Pancreas (tissue), 10 donors: Measurements from ENCODE around the gene OR2L3. TPM values are rescaled to one million over a fixed set of nuclear protein-coding genes. Genes with fewer than 3 reads are reported as not detected.

ENCODE experiments used
- ATAC-seq, 4 donors: fragments of 200-7000 bp; cut with Tn5 transposase; one replicate each; pipeline versions ENCODE4 v1.8.0 to v1.9.1; 2020; ENCODE audit warnings: mild to moderate bottlenecking in 4 of 4, moderate library complexity in 4 of 4
- DNase-seq, 6 donors: peaks; one replicate each; pipeline ENCODE4 v3.0.0-alpha.2; 2020
- FAIRE-seq: peaks from 2 replicates; lab custom pipeline; 2012; peaks lifted over from hg19 to GRCh38; lab: Jason Lieb, UNC
- H3K27ac ChIP-seq, 4 donors: fragments of 200-600 bp; sonication (generic); 1 replicate in 3 of 4; 2 replicates in 1 of 4; pipeline versions ENCODE4 v1.5.0 to v1.8.0; 2020
- H3K27me3 ChIP-seq, 4 donors: fragments of 200-600 bp; one replicate each; pipeline ENCODE4 v1.8.0; 2021
- H3K36me3 ChIP-seq, 3 donors: fragments of 200-600 bp; sonication (generic) in 1 of 3; one replicate each; pipeline versions ENCODE4 v1.5.0 to v1.8.0; 2020 to 2021
- H3K4me1 ChIP-seq, 3 donors: fragments of 200-600 bp; one replicate each; pipeline ENCODE4 v1.8.0; 2021
- H3K4me3 ChIP-seq, 4 donors: fragments of 200-600 bp; sonication (generic) in 2 of 4; one replicate each; pipeline versions ENCODE4 v1.5.0 to v1.8.0; 2020 to 2021
- H3K9me3 ChIP-seq, 4 donors: fragments of 200-600 bp; one replicate each; pipeline ENCODE4 v1.8.0; 2021
- CTCF ChIP-seq, 4 donors: fragments of 200-600 bp; sonication (generic) in 3 of 4; IDR thresholded peaks; one replicate each; pipeline versions ENCODE4 v1.5.0 to v1.8.0; 2021; ENCODE audit warnings: antibody characterized with exemption in 4 of 4
- WGBS, 2 donors: extraction: QIAGEN DNeasy Blood & Tissue Kit; methylation state at CpG; one replicate each; pipeline ENCODE4 v1.1.7; 2013; 5-methylcytosine and 5-hydroxymethylcytosine counted together
- intact Hi-C, 3 donors: fragments of 100-400 bp; cut with DNase I; formaldehyde crosslinking; loops; one replicate each; pipeline versions ENCODE4 v1.11.1 to v1.14.2; 2022
- polyA plus RNA-seq, 2 donors: library from polyadenylated mRNA; stranded (reverse); fragments of 200-250 nt; gene quantifications; one replicate each; pipeline ENCODE4 v1.2.3, GENCODE V29; 2013
- total RNA-seq, 6 donors: library from RNA; stranded (reverse); fragmentation: NEBNext Ultra II Directional in 4 of 6; extraction: Animal tissue kit (Norgen Biotek cat#: 25700) in 4 of 6; gene quantifications; one replicate each; pipeline versions ENCODE4 v1.2.1 to v1.2.4, GENCODE V29; 2021 to 2023
- donor health status: healthy with polysubstance abuse.
- donor health status: DM: no; HTN: no; CAD: no; lungs with moderate emphysema.
- donor health status: DM: no; HTN: no; CAD: no.
- donor health status: control.
- donor health status: control.
- donor health status: Bipolar disorder and iron deficiency.
- donor health status: DM: yes; HTN: yes; CAD: no.
- donor health status: DM: no; HTN: no; CAD: no.
- donor health status: DM: no; HTN: no; CAD: no.
- donor health status: DM: yes; HTN: yes; CAD: no.

OR2L3 gene
- total RNA-seq (not detected), polyA plus RNA-seq (not detected)

GRCh38 chr1:248046536-248046935, at the start of gene OR2L3:
Gene OR2L3 (plus strand): TSS chr1:248046836. CDS start chr1:248060682, 13,846 bp downstream.
- FAIRE-seq (no peak), ATAC-seq (no peak), DNase-seq (no peak)
- no peak within 1 kb of the TSS for H3K4me3 ChIP-seq
- intact Hi-C loops: no loop called here
- no peak for TF ChIP-seq CTCF (IDR thresholded peaks at IDR 0.05)
- WGBS, 2 donors: 45 to 58% methylated on average over 2 of the region's 2 CpGs
- no peaks in the 10 kb centered on the region for H3K36me3 ChIP-seq
- H3K27me3 ChIP-seq: no peaks in the 10 kb centered on the region
- no peaks in the 10 kb centered on the region for H3K4me1 ChIP-seq
- no peak within 1 kb of the TSS for H3K27ac ChIP-seq
- no peaks in the 10 kb centered on the region for H3K9me3 ChIP-seq

GRCh38 chr1:247998811-247999210, 47.8 kb upstream of the OR2L3 start:
- 16 to 31% methylated on average over 2 of the region's 2 CpGs for WGBS, 2 donors
- Histone ChIP-seq H3K9me3 (no peaks in the 10 kb centered on the region), H3K27ac (no peak overlapping the region), H3K4me1 (no peaks in the 10 kb centered on the region), H3K4me3 (no peak overlapping the region), H3K36me3 (no peaks in the 10 kb centered on the region), H3K27me3 (no peaks in the 10 kb centered on the region)
- TF ChIP-seq CTCF (IDR thresholded peaks at IDR 0.05): no peak
- intact Hi-C loops: no loop called here
- ATAC-seq (no peak), DNase-seq (no peak), FAIRE-seq (no peak)

- Histone ChIP-seq H3K4me3 (no peak overlapping the region), H3K27ac (no peak overlapping the region), H3K4me1 (no peaks in the 10 kb centered on the region), H3K9me3 (no peaks in the 10 kb centered on the region), H3K36me3 (no peaks in the 10 kb centered on the region), H3K27me3 (no peaks in the 10 kb centered on the region)
- ATAC-seq (no peak), DNase-seq (no peak), FAIRE-seq (no peak)
- intact Hi-C loops: no loop called here
- TF ChIP-seq CTCF (IDR thresholded peaks at IDR 0.05): no peak
- 56 to 78% methylated on average over 1 of the region's 1 CpG for WGBS, 2 donors
These were observed 46.5 kb upstream of the OR2L3 start for GRCh38 chr1:248000169-248000568.

GRCh38 chr1:248007778-248008177, 38.9 kb upstream of the OR2L3 start:
- no peaks in the 10 kb centered on the region for H3K9me3 ChIP-seq
- H3K36me3 ChIP-seq: no peaks in the 10 kb centered on the region
- 24 to 26% methylated on average over 1 of the region's 1 CpG for WGBS, 2 donors
- no peaks in the 10 kb centered on the region for H3K27me3 ChIP-seq
- no peak for DNase-seq
- FAIRE-seq: no peak
- H3K4me1 ChIP-seq: no peaks in the 10 kb centered on the region
- no peak for TF ChIP-seq CTCF (IDR thresholded peaks at IDR 0.05)
- no peak overlapping the region for H3K27ac ChIP-seq
- intact Hi-C loops: no loop called here
- no peak for ATAC-seq
- no peak overlapping the region for H3K4me3 ChIP-seq

GRCh38 chr1:248009681-248010080, 37.0 kb upstream of the OR2L3 start:
- Histone ChIP-seq H3K27ac (no peak overlapping the region), H3K27me3 (no peaks in the 10 kb centered on the region), H3K36me3 (no peaks in the 10 kb centered on the region), H3K9me3 (no peaks in the 10 kb centered on the region), H3K4me1 (no peaks in the 10 kb centered on the region), H3K4me3 (no peak overlapping the region)
- intact Hi-C loops: no loop called here
- DNase-seq (no peak), FAIRE-seq (no peak), ATAC-seq (no peak)
- no peak for TF ChIP-seq CTCF (IDR thresholded peaks at IDR 0.05)
- 58 to 74% methylated on average over 3 of the region's 3 CpGs for whole genome bisulfite sequencing, 2 donors
